Mucosa of gallbladder (tissue), 1 donor: ENCODE results near the gene ABL2. TPM values are rescaled to one million over a fixed set of nuclear protein-coding genes. Genes with fewer than 3 reads are reported as not detected.
"Not testable (repeated sequence)": the region's sequence is repeated elsewhere in the genome, so short reads cannot be mapped to it uniquely, and the experiment has no call there.

Experiments
- DNase-seq: peaks from one replicate; pipeline ENCODE4 v3.0.0-alpha.2; 2020; ENCODE audit warnings: low spot score
- total RNA-seq: library from RNA; stranded (reverse); gene quantifications from one replicate; pipeline ENCODE4 v1.2.1, GENCODE V29; 2021
- donor health status: DM: no; HTN: no; CAD: no.

Gene ABL2
- total RNA-seq, 1 donor from 2014 or later, result 13.0 TPM

GRCh38 chr1:179135707-179136106 is 93.8 kb downstream of the ABL2 start:
- DNase-seq, result not testable (repeated sequence)

GRCh38 chr1:179135168-179135567 is 94.3 kb downstream of the ABL2 start:
- DNase-seq, result not testable (repeated sequence)

- DNase-seq, result no peak
Measured at GRCh38 chr1:179129702-179130473, 99.6 kb downstream of the ABL2 start.

GRCh38 chr1:179128520-179128919 is 101.0 kb downstream of the ABL2 start:
- no peak for DNase-seq

GRCh38 chr1:179127163-179127895 is 102.1 kb downstream of the ABL2 start:
- no peak for DNase-seq

GRCh38 chr1:179126338-179127060 is 103.0 kb downstream of the ABL2 start:
- peak; percentile 91 for DNase-seq

- DNase-seq, result no peak
Measured at GRCh38 chr1:179124873-179125272, 104.6 kb downstream of the ABL2 start.

GRCh38 chr1:179121159-179121938 is 108.1 kb downstream of the ABL2 start:
- peak; percentile 41 for DNase-seq

GRCh38 chr1:179120736-179121135 is 108.7 kb downstream of the ABL2 start:
- DNase-seq, result no peak

GRCh38 chr1:179119513-179119912 is 110.0 kb downstream of the ABL2 start:
- DNase-seq, result no peak

- DNase-seq, result no peak
Measured at GRCh38 chr1:179115181-179115580, 114.3 kb downstream of the ABL2 start.

- DNase-seq, result no peak
Measured at GRCh38 chr1:179108644-179109043, 120.8 kb downstream of the ABL2 start.

- no peak for DNase-seq
Measured at GRCh38 chr1:179107706-179108629, 121.5 kb downstream of the ABL2 start.

GRCh38 chr1:179105393-179105792 is 124.1 kb downstream of the ABL2 start:
- no peak for DNase-seq

- DNase-seq, result no peak
Measured at GRCh38 chr1:179104611-179105250, 124.7 kb downstream of the ABL2 start.

- DNase-seq, result no peak
Measured at GRCh38 chr1:179103999-179104398, 125.5 kb downstream of the ABL2 start.

- DNase-seq, result no peak
Measured at GRCh38 chr1:179101566-179101965, 127.9 kb downstream of the ABL2 start.

GRCh38 chr1:179099891-179100290 is 129.6 kb downstream of the ABL2 start:
- no peak for DNase-seq

- DNase-seq, result no peak
Measured at GRCh38 chr1:179095924-179096323, 133.6 kb downstream of the ABL2 start.

- DNase-seq, result no peak
Measured at GRCh38 chr1:179095377-179095776, 134.1 kb downstream of the ABL2 start.
